GM19193 (cell line): ENCODE data around the gene C20orf96.

Experiments
- POLR2A ChIP-seq: IDR thresholded peaks from 4 replicates; pipeline ENCODE4 v1.6.1; 2011; ENCODE audit not compliant: insufficient read depth, insufficient read length; ENCODE audit errors: extremely low read depth

The C20orf96 gene

DNA sequence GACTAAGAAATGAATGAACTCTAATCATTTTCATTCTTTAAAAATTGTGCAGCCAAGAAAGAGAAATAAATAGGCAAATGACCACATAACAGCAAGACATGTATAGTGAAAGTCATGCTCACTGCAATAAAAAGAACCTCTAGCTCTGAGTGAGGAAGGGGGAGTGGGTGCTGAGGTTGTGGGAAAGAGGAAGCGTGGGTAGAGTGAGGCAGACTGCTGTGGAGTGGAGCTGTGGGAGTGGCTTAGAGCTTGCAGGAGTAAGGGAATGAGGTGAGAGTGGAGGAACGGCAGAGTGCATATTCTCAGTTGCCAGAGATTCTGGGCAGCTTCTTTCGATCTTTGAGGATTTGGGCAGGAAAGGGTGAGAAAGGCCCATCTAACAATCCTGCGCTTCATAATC, 53.1 kb downstream of the C20orf96 start:
- no peak for TF ChIP-seq POLR2A

DNA sequence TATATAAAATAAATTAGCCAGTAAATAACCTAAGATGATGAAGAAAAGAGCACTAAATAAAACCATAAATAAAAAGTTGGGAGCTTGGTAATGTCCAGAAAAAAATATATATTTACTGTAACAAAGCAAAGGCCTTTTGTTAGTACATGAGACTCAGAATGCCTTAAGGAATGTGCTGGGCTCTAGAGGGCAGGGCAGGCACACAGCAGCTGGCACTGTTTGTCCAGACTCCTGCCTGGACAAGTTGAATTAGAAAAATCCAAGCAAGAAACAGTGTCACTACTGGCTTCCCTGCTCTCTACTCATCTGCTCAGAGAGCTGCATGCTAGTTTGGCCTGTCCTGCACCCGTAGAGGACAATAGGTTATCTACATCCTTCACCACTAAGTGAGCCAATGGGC, 54.7 kb downstream of the C20orf96 start:
- TF ChIP-seq POLR2A, result no peak

DNA sequence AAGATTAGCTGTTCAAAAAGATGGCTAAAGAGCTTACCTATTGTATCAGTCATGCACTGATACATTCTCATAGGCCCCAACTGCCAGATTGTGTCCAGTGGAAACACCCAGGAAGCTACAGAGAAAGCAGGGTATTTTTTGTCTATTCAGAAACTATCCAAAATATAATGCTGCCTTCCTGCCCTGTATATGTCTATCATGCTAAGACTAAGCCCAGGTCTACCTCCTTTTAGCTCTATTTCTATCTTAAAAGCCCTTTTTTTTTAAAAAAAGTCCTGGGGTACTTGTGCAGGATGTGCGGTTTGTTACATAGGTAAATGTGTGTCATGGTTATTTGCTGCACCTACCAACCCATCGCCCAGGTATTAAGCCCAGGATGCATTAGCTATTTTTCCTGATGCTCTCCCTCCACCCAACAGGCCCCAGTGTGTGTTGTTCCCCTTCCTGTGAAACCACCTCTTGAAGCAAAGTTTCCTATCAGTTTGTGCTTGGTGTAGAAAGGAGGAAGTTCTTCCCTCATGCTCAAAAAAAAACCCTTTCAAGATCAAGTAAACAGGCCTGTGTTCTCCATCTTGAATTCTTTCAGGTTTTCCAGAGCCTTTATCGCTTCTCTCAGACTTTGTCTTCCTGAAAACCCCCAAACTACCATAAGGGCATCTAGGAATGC, 63.0 kb downstream of the C20orf96 start:
- no peak for TF ChIP-seq POLR2A

- TF ChIP-seq POLR2A, result no peak
These were observed 63.6 kb downstream of the C20orf96 start, which contains the start of gene DEFB129 for GRCh38 chr20:226958-227357. Gene DEFB129 (plus strand): TSS chr20:227258. CDS start chr20:227289, 31 bp downstream.

- no peak for TF ChIP-seq POLR2A
These were observed 69.2 kb downstream of the C20orf96 start for GRCh38 chr20:221258-221830.
